Endodermal cell (in vitro differentiated cells): Measurements from ENCODE around the gene RBM20. TPM values are rescaled to one million over a fixed set of nuclear protein-coding genes. Genes with fewer than 3 reads are reported as not detected.
"Not testable (repeated sequence)": the region's sequence is repeated elsewhere in the genome, so short reads cannot be mapped to it uniquely, and the experiment has no call there.

ENCODE experiments used
- DNase-seq: peaks from one replicate; pipeline ENCODE4 v3.0.0-alpha.2; 2017
- H3K27ac ChIP-seq: 2 replicates; pipeline ENCODE4 v1.5.1; 2013; ENCODE audit warnings: mild to moderate bottlenecking, low read depth, low read length, moderate library complexity
- H3K27me3 ChIP-seq: 2 replicates; pipeline ENCODE4 v1.6.1; 2013; ENCODE audit warnings: mild to moderate bottlenecking, low read length, moderate library complexity; ENCODE audit not compliant: insufficient read depth, control insufficient read depth, poor library complexity, severe bottlenecking
- H3K36me3 ChIP-seq: 2 replicates; pipeline ENCODE4 v1.7.0; 2013; ENCODE audit warnings: mild to moderate bottlenecking, low read length, moderate library complexity; ENCODE audit not compliant: control insufficient read depth, insufficient read depth
- H3K4me1 ChIP-seq: one replicate; pipeline ENCODE4 v1.7.0; 2013; ENCODE audit warnings: low read length; ENCODE audit not compliant: control insufficient read depth, insufficient read depth
- H3K4me3 ChIP-seq: 2 replicates; pipeline ENCODE4 v1.5.1; 2013; ENCODE audit warnings: mild to moderate bottlenecking, low read length, moderate library complexity
- H3K9ac ChIP-seq: 2 replicates; pipeline ENCODE4 v1.6.1; 2013; ENCODE audit warnings: mild to moderate bottlenecking, low read length, moderate library complexity; ENCODE audit not compliant: poor library complexity, severe bottlenecking; ENCODE audit errors: extremely low read depth
- H3K9me3 ChIP-seq: 2 replicates; pipeline ENCODE4 v1.6.1; 2013; ENCODE audit warnings: mild to moderate bottlenecking, low read length, moderate library complexity; ENCODE audit not compliant: control insufficient read depth
- H3K27ac Mint-ChIP-seq: 2 replicates; pipeline ENCODE4 v1.8.0; 2020; ENCODE audit warnings: mixed read lengths
- H3K27me3 Mint-ChIP-seq: 2 replicates; pipeline ENCODE4 v1.8.0; 2021; ENCODE audit warnings: mild to moderate bottlenecking, mixed read lengths; ENCODE audit not compliant: insufficient read depth
- H3K36me3 Mint-ChIP-seq: 2 replicates; pipeline ENCODE4 v1.8.0; 2020; ENCODE audit warnings: low read depth, mixed read lengths
- H3K4me1 Mint-ChIP-seq: 2 replicates; pipeline ENCODE4 v1.8.0; 2020; ENCODE audit warnings: mixed read lengths
- H3K4me3 Mint-ChIP-seq: 2 replicates; pipeline ENCODE4 v1.8.0; 2020; ENCODE audit warnings: mild to moderate bottlenecking, moderate library complexity, mixed read lengths
- H3K9me3 Mint-ChIP-seq: 2 replicates; pipeline ENCODE4 v1.8.0; 2020; ENCODE audit warnings: mild to moderate bottlenecking, mixed read lengths
- WGBS, 2 experiments: methylation state at CpG; one replicate each; pipeline versions ENCODE4 v1.1.5 to v1.1.7; 2013; ENCODE audit warnings: missing lambda C conversion rate in 2 of 2, mixed read lengths in 1 of 2; ENCODE audit not compliant: insufficient coverage in 1 of 2, insufficient read length in 1 of 2; 5-methylcytosine and 5-hydroxymethylcytosine counted together
- total RNA-seq, 2 donors: library from RNA; stranded (reverse); fragmentation: NEBNext Ultra II Directional in 1 of 2; extraction: Animal tissue kit (Norgen Biotek cat#: 25700) in 1 of 2; gene quantifications; 2 replicates in 1 of 2; 3 replicates in 1 of 2; pipeline ENCODE4 v1.2.1, GENCODE V29; 2021
- TF ChIP-seq, protein P1 (sequence below): fragments of 200-600 bp; sonication (generic); conservative IDR thresholded peaks from 2 replicates; pipeline ENCODE4 v1.5.0; 2021; ENCODE audit warnings: antibody characterized with exemption, mild to moderate bottlenecking

Gene RBM20
- total RNA-seq, 2 donors from 2014 or later, result 6.2 to 7.0 TPM

DNA sequence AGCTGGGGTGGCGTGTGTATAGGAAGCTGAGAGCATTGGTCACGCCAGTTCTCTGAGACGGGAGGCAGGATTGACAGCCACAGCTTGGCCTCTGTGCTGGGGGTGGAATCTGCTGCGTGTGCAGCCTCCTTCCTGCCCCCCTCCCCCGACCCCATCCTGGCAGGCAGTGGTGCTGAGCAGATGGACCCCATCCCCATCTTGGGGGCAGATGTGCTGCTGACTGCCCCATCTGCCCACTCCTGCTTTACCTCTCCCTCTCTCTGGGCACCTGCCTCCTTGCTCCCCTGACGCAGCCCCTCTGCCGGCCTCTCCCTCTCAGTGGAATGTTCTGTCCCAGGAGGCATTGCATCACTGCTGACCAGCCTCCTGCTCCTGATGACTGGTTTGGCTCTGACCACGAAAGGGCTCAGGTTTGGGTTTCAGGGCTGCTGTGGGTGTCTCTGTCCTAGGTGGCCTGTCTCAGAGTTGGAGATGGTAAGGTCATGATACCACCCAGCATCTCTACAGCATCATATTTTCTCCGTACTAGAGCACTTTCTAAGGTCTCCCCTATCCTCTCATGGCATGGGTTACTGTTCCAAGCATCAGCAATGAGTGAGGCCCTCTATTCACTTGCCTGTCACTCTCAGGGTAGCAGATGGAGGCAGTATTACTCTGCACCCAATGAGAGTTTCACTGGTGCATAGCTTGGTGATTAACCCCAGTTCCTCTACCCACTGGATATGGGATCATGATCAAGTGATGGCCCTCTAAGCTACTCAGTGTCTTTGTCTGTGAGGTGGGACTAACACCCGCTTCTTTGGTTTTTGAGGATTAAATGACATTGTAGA is 81.9 kb downstream of the RBM20 start:
- Histone ChIP-seq H3K27ac (no peak overlapping the region), H3K4me3 (no peak overlapping the region), H3K27me3 (no peaks in the 10 kb centered on the region), H3K4me1 (peaks cover 7% of the 10 kb centered on the region), H3K9me3 (no peaks in the 10 kb centered on the region), H3K9ac (no peak overlapping the region), H3K36me3 (no peaks in the 10 kb centered on the region)
- H3K27ac Mint-ChIP-seq, result no peak overlapping the region
- no peaks in the 10 kb centered on the region for H3K36me3 Mint-ChIP-seq
- no peaks in the 10 kb centered on the region for H3K27me3 Mint-ChIP-seq
- H3K4me3 Mint-ChIP-seq, result no peak overlapping the region
- H3K4me1 Mint-ChIP-seq, result peaks cover 19% of the 10 kb centered on the region
- 66 to 88% methylated on average over 3 to 10 of the region's 10 CpGs for WGBS, 2 experiments
- TF ChIP-seq, protein P1, sequence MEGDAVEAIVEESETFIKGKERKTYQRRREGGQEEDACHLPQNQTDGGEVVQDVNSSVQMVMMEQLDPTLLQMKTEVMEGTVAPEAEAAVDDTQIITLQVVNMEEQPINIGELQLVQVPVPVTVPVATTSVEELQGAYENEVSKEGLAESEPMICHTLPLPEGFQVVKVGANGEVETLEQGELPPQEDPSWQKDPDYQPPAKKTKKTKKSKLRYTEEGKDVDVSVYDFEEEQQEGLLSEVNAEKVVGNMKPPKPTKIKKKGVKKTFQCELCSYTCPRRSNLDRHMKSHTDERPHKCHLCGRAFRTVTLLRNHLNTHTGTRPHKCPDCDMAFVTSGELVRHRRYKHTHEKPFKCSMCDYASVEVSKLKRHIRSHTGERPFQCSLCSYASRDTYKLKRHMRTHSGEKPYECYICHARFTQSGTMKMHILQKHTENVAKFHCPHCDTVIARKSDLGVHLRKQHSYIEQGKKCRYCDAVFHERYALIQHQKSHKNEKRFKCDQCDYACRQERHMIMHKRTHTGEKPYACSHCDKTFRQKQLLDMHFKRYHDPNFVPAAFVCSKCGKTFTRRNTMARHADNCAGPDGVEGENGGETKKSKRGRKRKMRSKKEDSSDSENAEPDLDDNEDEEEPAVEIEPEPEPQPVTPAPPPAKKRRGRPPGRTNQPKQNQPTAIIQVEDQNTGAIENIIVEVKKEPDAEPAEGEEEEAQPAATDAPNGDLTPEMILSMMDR, result no peak
- peak; percentile 66 for DNase-seq
- H3K9me3 Mint-ChIP-seq, result no peaks in the 10 kb centered on the region

DNA sequence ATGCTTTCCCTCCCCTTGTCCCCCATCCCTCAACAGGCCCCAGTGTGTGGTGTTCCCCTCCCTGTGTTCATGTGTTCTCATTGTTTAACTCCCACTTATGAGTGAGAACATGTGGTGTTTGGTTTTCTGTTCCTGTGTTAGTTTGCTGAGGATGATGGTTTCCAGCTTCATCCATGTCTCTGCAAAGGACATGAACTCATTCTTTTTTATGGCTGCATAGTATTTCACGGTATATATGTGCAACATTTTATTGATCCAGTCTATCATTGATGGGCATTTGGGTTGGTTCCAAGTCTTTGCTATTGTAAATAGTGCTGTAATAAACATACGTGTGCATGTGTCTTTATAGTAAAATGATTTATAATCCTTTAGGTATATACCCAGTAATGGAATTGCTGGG is 83.6 kb downstream of the RBM20 start:
- not testable (repeated sequence) for H3K9me3 ChIP-seq, H3K27ac ChIP-seq, H3K4me3 Mint-ChIP-seq, H3K9ac ChIP-seq, H3K4me1 ChIP-seq, H3K27ac Mint-ChIP-seq, DNase-seq, H3K27me3 Mint-ChIP-seq, H3K36me3 ChIP-seq, H3K36me3 Mint-ChIP-seq, H3K27me3 ChIP-seq, H3K4me3 ChIP-seq, H3K9me3 Mint-ChIP-seq
- 97 to 100% methylated on average over 1 to 2 of the region's 2 CpGs for WGBS, 2 experiments
- peaks cover 13% of the 10 kb centered on the region for H3K4me1 Mint-ChIP-seq

DNA sequence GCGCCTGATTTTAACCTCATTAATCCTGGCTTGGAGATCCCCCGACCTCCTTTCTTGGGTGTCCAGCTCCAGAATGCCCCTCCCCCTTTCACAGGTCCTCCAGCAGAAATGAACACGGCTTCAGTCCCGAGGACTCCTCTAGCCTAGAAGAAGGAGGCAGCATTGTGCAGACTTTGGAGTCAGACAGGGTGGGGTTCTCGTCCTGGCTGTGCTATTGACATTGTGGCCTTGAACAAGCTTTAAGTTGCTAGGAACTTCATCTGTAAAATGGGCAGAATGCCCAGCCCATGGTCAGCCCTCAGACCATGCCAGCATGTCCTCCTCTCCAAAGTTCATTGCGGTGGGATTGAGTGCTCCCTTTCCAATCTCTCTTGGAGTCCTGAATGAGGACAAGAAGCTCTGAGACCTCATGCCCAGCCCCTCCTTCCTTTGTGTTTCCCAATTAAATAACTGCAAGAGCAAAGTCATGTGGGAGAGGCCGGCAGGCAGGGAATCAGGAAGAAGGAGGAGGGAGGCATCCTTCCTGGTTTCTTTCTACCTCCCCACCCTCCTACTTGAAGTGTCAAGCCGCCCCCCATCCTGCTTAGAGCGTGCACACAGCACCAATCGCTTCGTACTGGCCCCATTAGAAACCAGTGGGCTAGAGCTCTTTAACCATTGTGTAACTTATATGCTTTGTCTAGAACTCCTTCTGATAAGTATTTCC is 86.4 kb downstream of the RBM20 start:
- no peak overlapping the region for H3K4me3 ChIP-seq
- Mint-ChIP-seq H3K4me3 (no peak overlapping the region), H3K27ac (no peak overlapping the region), H3K4me1 (peaks cover 15% of the 10 kb centered on the region), H3K27me3 (no peaks in the 10 kb centered on the region), H3K9me3 (no peaks in the 10 kb centered on the region), H3K36me3 (no peaks in the 10 kb centered on the region)
- peaks cover 7% of the 10 kb centered on the region for H3K4me1 ChIP-seq
- no peaks in the 10 kb centered on the region for H3K36me3 ChIP-seq
- WGBS, 2 experiments, result 85 to 98% methylated on average over 5 to 11 of the region's 11 CpGs
- H3K27me3 ChIP-seq, result no peaks in the 10 kb centered on the region
- H3K9me3 ChIP-seq, result no peaks in the 10 kb centered on the region
- no peak overlapping the region for H3K27ac ChIP-seq
- DNase-seq, result peak; percentile 33
- TF ChIP-seq, protein P1, result no peak
- no peak overlapping the region for H3K9ac ChIP-seq
